HepG2 (cell line): ENCODE data around the gene SPATA13. TPM values are rescaled to one million over a fixed set of nuclear protein-coding genes. Genes with fewer than 3 reads are reported as not detected.

Source experiments
- ATAC-seq: fragments of 200-7000 bp; cut with Tn5 transposase; 3 replicates; pipeline ENCODE4 v1.9.1; 2020; ENCODE audit warnings: mild to moderate bottlenecking, moderate library complexity
- BruUV-seq: library from RNA; stranded (reverse); fragments of 400-500 nt; replicated peaks from 2 replicates; lab custom pipeline; 2021; lab: Mats Ljungman, UMichigan
- CTCF ChIA-PET: fragments of 300-600 bp; formaldehyde crosslinking; extraction: SDS; loops from one replicate; lab custom pipeline; 2021; ENCODE audit warnings: low total read pairs, inconsistent platforms, low intra/inter-chr PET ratio; lab: Yijun Ruan, JAX
- POLR2A ChIA-PET: fragments of 350-600 bp; sonication (Branson Sonifier 250); formaldehyde crosslinking; loops from one replicate; lab custom pipeline; 2020; ENCODE audit warnings: antibody characterized with exemption, inconsistent platforms; lab: Yijun Ruan, JAX
- DNase-seq: peaks from one replicate; pipeline ENCODE4 v3.0.0-alpha.2; 2015; ENCODE audit warnings: low spot score
- FAIRE-seq: peaks from 3 replicates; lab custom pipeline; 2011; peaks lifted over from hg19 to GRCh38; lab: Jason Lieb, UNC
- H2AFZ ChIP-seq: one replicate; pipeline ENCODE4 v1.6.1; 2011; ENCODE audit warnings: low read length, inconsistent platforms
- H3K27ac ChIP-seq: fragments of 300-600 bp; 3 replicates; pipeline ENCODE4 v1.8.0; 2011; ENCODE audit warnings: mixed run types, mild to moderate bottlenecking, mixed read lengths, low read length, inconsistent platforms; ENCODE audit not compliant: insufficient read depth; ENCODE audit errors: extremely low read length
- H3K27me3 ChIP-seq, 2 experiments: fragments of 200-600 bp in 1 of 2; 2 replicates in 1 of 2; 3 replicates in 1 of 2; pipeline versions ENCODE4 v1.6.0 to v1.8.0; 2011; ENCODE audit warnings: low read length in 2 of 2, mild to moderate bottlenecking in 2 of 2, moderate library complexity in 2 of 2, inconsistent platforms in 1 of 2; ENCODE audit not compliant: insufficient read depth in 2 of 2, control insufficient read depth in 1 of 2
- H3K36me3 ChIP-seq, 2 experiments: fragments of 200-600 bp in 1 of 2; replicated peaks in 1 of 2; 2 replicates in 1 of 2; 3 replicates in 1 of 2; pipeline versions ENCODE4 v1.5.1 to v1.8.0; 2011; ENCODE audit warnings: low read length in 2 of 2, inconsistent platforms in 1 of 2; ENCODE audit not compliant: insufficient read depth in 2 of 2, control insufficient read depth in 1 of 2
- H3K4me1 ChIP-seq: 2 replicates; pipeline ENCODE4 v1.5.1; 2012; ENCODE audit warnings: low read length, inconsistent platforms; ENCODE audit not compliant: insufficient read depth
- H3K4me2 ChIP-seq: 2 replicates; pipeline ENCODE4 v1.6.0; 2011; ENCODE audit warnings: low read depth, low read length, inconsistent platforms
- H3K4me3 ChIP-seq, 3 experiments: fragments of 200-600 bp in 1 of 3; sonication (generic), shearing (Covaris generic) in 1 of 3; replicated peaks in 1 of 3; 2 replicates each; pipeline ENCODE4 v1.5.1; 2011 to 2016; ENCODE audit warnings: low read length in 3 of 3, inconsistent platforms in 2 of 3, low read depth in 2 of 3, mild to moderate bottlenecking in 2 of 3, control low read depth in 1 of 3, mixed read lengths in 1 of 3; ENCODE audit not compliant: insufficient read depth in 1 of 3
- H3K79me2 ChIP-seq: one replicate; pipeline ENCODE4 v1.6.1; 2011; ENCODE audit warnings: low read length, inconsistent platforms; ENCODE audit not compliant: insufficient read depth
- H3K9ac ChIP-seq: 2 replicates; pipeline ENCODE4 v1.6.0; 2011; ENCODE audit warnings: mild to moderate bottlenecking, low read depth, low read length, inconsistent platforms; ENCODE audit not compliant: insufficient read depth
- H3K9me3 ChIP-seq: 2 replicates; pipeline ENCODE4 v1.5.1; 2012; ENCODE audit warnings: mild to moderate bottlenecking, low read length
- H4K20me1 ChIP-seq: 2 replicates; pipeline ENCODE4 v1.6.0; 2011; ENCODE audit warnings: inconsistent platforms, mild to moderate bottlenecking, low read length, moderate library complexity; ENCODE audit not compliant: insufficient read depth
- CBX2 ChIP-seq, 2 experiments: fragments of 200-600 bp in 1 of 2; sonication (generic); formaldehyde crosslinking in 1 of 2; IDR thresholded peaks; 2 replicates each; pipeline versions ENCODE4 v1.7.0 to v1.8.1; 2018 to 2022; ENCODE audit warnings: low read depth in 2 of 2, low read length in 1 of 2, mild to moderate bottlenecking in 1 of 2, missing genetic modification reagents in 1 of 2
- ESRRA ChIP-seq: sonication (generic); formaldehyde crosslinking; IDR thresholded peaks from 2 replicates; pipeline ENCODE4 v1.5.1; 2020; ENCODE audit warnings: mild to moderate bottlenecking, low read depth, missing genetic modification reagents
- HNRNPLL ChIP-seq: fragments of 200-400 bp; formaldehyde crosslinking; IDR thresholded peaks from 2 replicates; pipeline ENCODE4 v1.6.1; 2017; ENCODE audit warnings: mild to moderate bottlenecking, low read depth, low read length; ENCODE audit not compliant: poor library complexity, severe bottlenecking
- NFIC ChIP-seq: IDR thresholded peaks from 2 replicates; pipeline ENCODE4 v1.6.1; 2012; ENCODE audit warnings: mild to moderate bottlenecking, low read length, inconsistent platforms
- ONECUT2 ChIP-seq: sonication (generic); formaldehyde crosslinking; IDR thresholded peaks from 2 replicates; pipeline ENCODE4 v1.4.0; 2020; ENCODE audit warnings: missing genetic modification reagents
- RFX1 ChIP-seq: fragments of 450-650 bp; IDR thresholded peaks from 2 replicates; pipeline ENCODE4 v1.6.1; 2017
- TBL1XR1 ChIP-seq: fragments of 150-350 bp; IDR thresholded peaks from 2 replicates; pipeline ENCODE4 v1.6.1; 2014; ENCODE audit warnings: borderline replicate concordance, low read length; ENCODE audit not compliant: partially characterized antibody
- TFDP1 ChIP-seq: IDR thresholded peaks from 2 replicates; pipeline ENCODE4 v1.6.1; 2016; ENCODE audit warnings: missing compliant biosample characterization, missing genetic modification reagents, borderline replicate concordance
- UBTF ChIP-seq: sonication (generic); formaldehyde crosslinking; IDR thresholded peaks from 2 replicates; pipeline ENCODE4 v1.4.0; 2020; ENCODE audit warnings: mild to moderate bottlenecking, missing genetic modification reagents
- ZNF281 ChIP-seq: sonication (generic); formaldehyde crosslinking; IDR thresholded peaks from 2 replicates; pipeline ENCODE4 v1.4.0; 2020; ENCODE audit warnings: missing genetic modification reagents, borderline replicate concordance
- ZNF33A ChIP-seq: sonication (generic); formaldehyde crosslinking; IDR thresholded peaks from 2 replicates; pipeline ENCODE4 v1.5.1; 2020; ENCODE audit warnings: missing genetic modification reagents, mild to moderate bottlenecking, moderate library complexity, borderline replicate concordance
- ZNF33B ChIP-seq: sonication (generic); formaldehyde crosslinking; IDR thresholded peaks from 2 replicates; pipeline ENCODE4 v1.5.1; 2020; ENCODE audit warnings: mild to moderate bottlenecking, missing genetic modification reagents
- ZNF343 ChIP-seq: sonication (generic); formaldehyde crosslinking; IDR thresholded peaks from 2 replicates; pipeline ENCODE4 v1.4.0; 2020; ENCODE audit warnings: mild to moderate bottlenecking, missing genetic modification reagents
- ZNF672 ChIP-seq: sonication (generic); formaldehyde crosslinking; IDR thresholded peaks from 2 replicates; pipeline ENCODE4 v1.8.1; 2022; ENCODE audit warnings: missing genetic modification reagents
- ZNF747 ChIP-seq: sonication (generic); formaldehyde crosslinking; IDR thresholded peaks from 2 replicates; pipeline ENCODE4 v1.8.1; 2023; ENCODE audit warnings: missing genetic modification reagents, mild to moderate bottlenecking, borderline replicate concordance
- ZNF784 ChIP-seq: sonication (generic); formaldehyde crosslinking; IDR thresholded peaks from 2 replicates; pipeline ENCODE4 v1.5.1; 2020; ENCODE audit warnings: missing genetic modification reagents, mild to moderate bottlenecking, borderline replicate concordance
- ZNF883 ChIP-seq: sonication (generic); formaldehyde crosslinking; IDR thresholded peaks from 2 replicates; pipeline ENCODE4 v1.5.1; 2020; ENCODE audit warnings: mild to moderate bottlenecking, missing genetic modification reagents; ENCODE audit errors: not compliant biosample characterization
- WGBS: methylation state at CpG from one replicate; pipeline ENCODE4 v1.1.6; 2017; ENCODE audit warnings: low lambda C conversion rate; 5-methylcytosine and 5-hydroxymethylcytosine counted together
- in situ Hi-C: cut with HindIII; loops from 2 replicates; pipeline ENCODE4 v1.10.0; 2017; ENCODE audit warnings: low pct_unique_long_range_greater_than_20kb; ENCODE audit not compliant: extremely low pct_ligation_motif_present
- intact Hi-C: fragments of 100-400 bp; cut with micrococcal nuclease; formaldehyde crosslinking; loops from one replicate; pipeline ENCODE4 v1.10.0; 2022; ENCODE audit not compliant: unreplicated experiment
- polyA plus RNA-seq, 8 experiments: library from polyadenylated mRNA; depleted of rRNA in 3 of 8; stranded (reverse) in 7 of 8; unstranded in 1 of 8; fragments of >200 nt; fragmentation: Illumina TruSeq in 4 of 8; extraction: Trizol in 4 of 8; gene quantifications; 2 replicates each; pipeline versions ENCODE4 v1.2.1 to v1.2.3, GENCODE V29; 2011 to 2016; ENCODE audit warnings: low read depth in 4 of 8, missing spikeins in 1 of 8, mixed read lengths in 1 of 8; ENCODE audit not compliant: insufficient read depth in 1 of 8
- total RNA-seq, 5 experiments: library from RNA; depleted of rRNA; stranded (reverse); fragments of >200 nt; fragmentation: Illumina TruSeq; extraction: Trizol; gene quantifications; 2 replicates each; pipeline ENCODE4 v1.2.3, GENCODE V29; 2016; ENCODE audit warnings: low read depth in 1 of 5

Gene SPATA13
- total and polyA plus RNA-seq, 2 of the 13 experiments (the other 11 are each of a cell fraction or from before 2014, with no cell fraction given) = 11.3 to 14.2 TPM

GRCh38 chr13:24184265-24184841 lies 23.8 kb downstream of the SPATA13 start:
- peak; percentile 93 for DNase-seq
- Histone ChIP-seq H3K4me3 (peak overlapping the region; percentile 48 to 71 (median 52); a peak in 5 of 6 replicates), H4K20me1 (no peaks in the 10 kb centered on the region), H2AFZ (no peak overlapping the region), H3K79me2 (peaks cover 60% of the 10 kb centered on the region), H3K9me3 (no peaks in the 10 kb centered on the region), H3K27ac (peak overlapping the region; percentile 98), H3K36me3 (no peaks in the 10 kb centered on the region), H3K4me1 (peaks cover 78% of the 10 kb centered on the region), H3K27me3 (no peaks in the 10 kb centered on the region), H3K9ac (peak overlapping the region; percentile 88), H3K4me2 (peak overlapping the region; percentile 87)
- 0% methylated on average over 4 of the region's 4 CpGs for WGBS
- peak; percentile 82 for FAIRE-seq
- intact Hi-C loops = loop anchor here (2.0 kb wide), 1 partner anchor 36 kb away; no protein-coding TSS in a partner anchor
- BruUV-seq = no TSS peak
- peak; percentile 85 for ATAC-seq
- POLR2A ChIA-PET = interaction anchor here (1.0 to 5.0 kb wide), 8 partner anchors 9 to 109 kb away, joined by 3 to 45 read pairs (median 4); partner anchors contain the start of gene SPATA13
- in situ Hi-C loops = no loop called here
- CTCF ChIA-PET = no interaction called here
- TF ChIP-seq HNRNPLL (no peak), ESRRA (CRISPR knock-in tag) (no peak), ZNF281 (CRISPR knock-in tag) (no peak), ZNF747 (CRISPR knock-in tag) (no peak), ZNF33A (CRISPR knock-in tag) (no peak), RFX1 (no peak), ONECUT2 (CRISPR knock-in tag) (no peak), TBL1XR1 (no peak), CBX2 (IDR thresholded peaks at IDR 0.05; ENCODE audit: low read depth, low read length) (no peak), CBX2 (CRISPR knock-in tag; IDR thresholded peaks at IDR 0.05; ENCODE audit: low read depth) (no peak), TFDP1 (CRISPR knock-in tag) (no peak), ZNF33B (CRISPR knock-in tag) (no peak), ZNF343 (no peak), ZNF883 (CRISPR knock-in tag) (no peak), UBTF (CRISPR knock-in tag) (no peak), ZNF672 (CRISPR knock-in tag) (no peak), ZNF784 (CRISPR knock-in tag) (no peak), NFIC (peak; percentile 77; the same call in 1 of the 2 replicates)
